ENCODE measurements around the gene BUB3.

GRCh38 chr10:123139521-123140163 lies 14.6 kb upstream of the BUB3 start:
- TF ChIP-seq POLR2AphosphoS5 (IDR thresholded peaks at IDR 0.05; ENCODE audit: borderline replicate concordance, low read depth, low read length) (no peak), EZH2 (IDR thresholded peaks at IDR 0.05) (no peak)
